Breast epithelium (tissue), 4 donors: ENCODE measurements around the gene KRT4. TPM values are rescaled to one million over a fixed set of nuclear protein-coding genes. Genes with fewer than 3 reads are reported as not detected.

Experiments
- DNase-seq, 2 donors: peaks; one replicate each; pipeline ENCODE4 v3.0.0-alpha.2; 2019; ENCODE audit warnings: low spot score in 2 of 2
- H3K27ac ChIP-seq, 2 donors: fragments of 200-600 bp; sonication (generic) in 1 of 2; one replicate each; pipeline ENCODE4 v1.5.1; 2016 to 2019; ENCODE audit warnings: mild to moderate bottlenecking in 1 of 2
- H3K27me3 ChIP-seq, 2 donors: fragments of 200-600 bp; sonication (generic) in 1 of 2; one replicate each; pipeline versions ENCODE4 v1.5.1 to v1.6.0; 2017 to 2019; ENCODE audit warnings: control low read depth in 1 of 2, mild to moderate bottlenecking in 1 of 2
- H3K36me3 ChIP-seq: fragments of 200-600 bp; one replicate; pipeline ENCODE4 v1.5.1; 2019
- H3K4me1 ChIP-seq, 2 donors: fragments of 200-600 bp; sonication (generic); one replicate each; pipeline ENCODE4 v1.5.1; 2016 to 2019; ENCODE audit warnings: control low read depth in 1 of 2
- H3K4me3 ChIP-seq, 3 donors: fragments of 200-600 bp; sonication (generic); 1 replicate in 2 of 3; 2 replicates in 1 of 3; pipeline ENCODE4 v1.5.1; 2016 to 2019; ENCODE audit warnings: mild to moderate bottlenecking in 3 of 3, moderate library complexity in 2 of 3
- H3K9me3 ChIP-seq, 2 donors: fragments of 200-600 bp; sonication (generic) in 1 of 2; one replicate each; pipeline ENCODE4 v1.5.1; 2016 to 2019; ENCODE audit warnings: control low read depth in 1 of 2
- CTCF ChIP-seq, 3 donors: fragments of 450-650 bp; IDR thresholded peaks; one replicate each; pipeline ENCODE4 v1.5.1; 2016 to 2017; ENCODE audit warnings: antibody characterized with exemption in 3 of 3, mild to moderate bottlenecking in 3 of 3, moderate library complexity in 3 of 3
- POLR2A ChIP-seq: fragments of 450-650 bp; IDR thresholded peaks from one replicate; pipeline ENCODE4 v1.6.1; 2016; ENCODE audit warnings: antibody characterized with exemption, mild to moderate bottlenecking, moderate library complexity
- POLR2AphosphoS5 ChIP-seq, 3 donors: sonication (generic); formaldehyde crosslinking; IDR thresholded peaks; one replicate each; pipeline ENCODE4 v1.6.1; 2017; ENCODE audit warnings: antibody characterized with exemption in 3 of 3
- intact Hi-C: fragments of 100-400 bp; cut with DNase I; formaldehyde crosslinking; loops from one replicate; pipeline ENCODE4 v1.15.1; 2023; ENCODE audit warnings: low total_unique reads
- total RNA-seq, 3 donors: library from RNA; depleted of rRNA; stranded (reverse); fragments of >200 nt; gene quantifications; one replicate each; pipeline ENCODE4 v1.1.0, GENCODE V29; 2016

The KRT4 gene
- total RNA-seq, 3 donors from 2014 or later: 0.33 TPM; not detected in 2

DNA sequence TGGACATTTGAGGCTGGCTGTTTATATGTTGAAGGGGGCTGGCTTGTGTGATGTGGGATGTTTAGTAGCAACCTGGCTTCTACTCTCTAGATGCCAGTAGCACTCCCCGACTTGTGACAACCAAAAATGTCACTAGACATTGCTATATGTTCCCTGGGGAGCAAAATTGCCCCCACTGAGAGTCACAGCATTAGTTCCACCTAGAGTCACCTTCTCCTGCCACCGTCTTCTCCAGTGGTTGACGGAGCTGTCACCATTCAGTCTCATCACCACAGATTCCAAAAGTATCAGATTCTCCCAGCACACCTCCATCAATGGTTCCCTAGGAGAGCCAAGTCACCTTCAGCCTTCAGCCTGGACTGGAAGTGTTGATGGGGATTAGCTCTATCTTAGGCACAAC, 29.0 kb downstream of the KRT4 start:
- DNase-seq: no peak
- H3K27me3 ChIP-seq: peaks cover 0 to 4% of the 10 kb centered on the region in 2 donors
- no peak overlapping the region for H3K4me3 ChIP-seq
- no peaks in the 10 kb centered on the region for H3K36me3 ChIP-seq
- H3K27ac ChIP-seq: no peak overlapping the region
- intact Hi-C loops: no loop called here
- no peaks in the 10 kb centered on the region for H3K9me3 ChIP-seq
- TF ChIP-seq POLR2AphosphoS5 (IDR thresholded peaks at IDR 0.05) (no peak), POLR2A (no peak), CTCF (IDR thresholded peaks at IDR 0.05) (no peak)
- no peaks in the 10 kb centered on the region for H3K4me1 ChIP-seq

GRCh38 chr12:52783563-52784316, 30.2 kb downstream of the KRT4 start:
- Histone ChIP-seq H3K27ac (no peak overlapping the region), H3K9me3 (no peaks in the 10 kb centered on the region), H3K27me3 (peaks cover 0 to 4% of the 10 kb centered on the region in 2 donors), H3K4me3 (no peak overlapping the region), H3K36me3 (no peaks in the 10 kb centered on the region), H3K4me1 (no peaks in the 10 kb centered on the region)
- intact Hi-C loops: no loop called here
- TF ChIP-seq POLR2AphosphoS5 (IDR thresholded peaks at IDR 0.05): no peak
- TF ChIP-seq CTCF (IDR thresholded peaks at IDR 0.05): no peak
- no peak for TF ChIP-seq POLR2A
- DNase-seq: no peak

DNA sequence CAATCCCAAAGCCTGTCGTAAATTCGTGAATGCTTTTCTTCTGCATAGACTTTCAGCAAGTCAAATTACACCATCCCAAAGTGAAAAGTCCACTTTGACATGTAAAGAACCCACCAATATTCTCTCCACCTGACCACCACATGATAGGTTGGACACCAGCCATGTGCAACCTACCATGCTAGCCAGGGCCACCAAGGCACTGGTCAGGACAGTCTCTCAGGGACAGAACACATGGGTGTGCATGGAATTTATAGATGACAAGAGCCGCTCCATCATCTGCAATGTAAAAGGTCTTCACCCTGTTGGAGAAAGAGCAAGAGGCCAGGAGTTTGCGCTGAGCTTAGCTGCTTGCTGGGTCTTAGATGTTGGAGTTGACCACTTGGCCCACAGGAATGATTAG, 31.4 kb downstream of the KRT4 start:
- no peak overlapping the region for H3K27ac ChIP-seq
- H3K4me1 ChIP-seq: no peaks in the 10 kb centered on the region
- H3K9me3 ChIP-seq: no peaks in the 10 kb centered on the region
- TF ChIP-seq CTCF (IDR thresholded peaks at IDR 0.05) (no peak), POLR2A (no peak), POLR2AphosphoS5 (IDR thresholded peaks at IDR 0.05) (no peak)
- intact Hi-C loops: no loop called here
- H3K4me3 ChIP-seq: no peak overlapping the region
- peaks cover 0 to 4% of the 10 kb centered on the region in 2 donors for H3K27me3 ChIP-seq
- no peaks in the 10 kb centered on the region for H3K36me3 ChIP-seq
- DNase-seq: no peak

DNA sequence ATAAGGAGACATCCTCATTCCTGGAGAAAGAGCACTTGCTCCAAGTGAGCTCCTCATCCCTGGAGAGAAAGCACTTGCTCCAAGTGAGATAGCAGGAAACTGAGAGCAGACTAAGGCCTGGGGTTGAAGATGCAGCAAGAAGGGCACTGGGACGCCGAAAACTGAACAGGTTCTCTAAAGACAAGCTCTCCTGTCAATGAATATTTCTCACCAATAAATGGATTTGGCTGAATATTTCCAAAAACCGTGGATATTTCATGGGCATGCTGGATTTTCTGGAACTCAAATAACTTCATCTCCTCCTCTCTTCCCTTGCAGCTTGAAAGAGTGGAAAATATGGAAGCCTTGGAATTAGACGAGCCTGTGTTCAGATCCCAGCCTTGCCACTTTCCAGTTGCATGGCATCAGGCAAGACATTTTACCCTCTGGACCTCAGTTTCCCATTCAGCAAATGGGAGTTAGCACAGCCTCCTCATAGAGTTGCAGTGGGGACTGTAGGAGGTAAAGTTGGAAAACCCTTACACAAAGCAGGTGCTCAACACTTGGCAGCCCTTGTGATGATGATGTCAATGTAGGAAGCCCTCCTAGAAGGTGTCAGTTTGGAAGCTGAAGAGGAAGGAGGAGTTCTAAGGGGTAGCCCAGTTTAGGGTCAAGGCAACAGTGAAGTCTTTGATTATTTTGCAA, 32.4 kb downstream of the KRT4 start:
- intact Hi-C loops: no loop called here
- H3K4me3 ChIP-seq: no peak overlapping the region
- TF ChIP-seq POLR2AphosphoS5 (IDR thresholded peaks at IDR 0.05) (no peak), POLR2A (no peak), CTCF (IDR thresholded peaks at IDR 0.05) (no peak)

GRCh38 chr12:52779914-52780313, 34.0 kb downstream of the KRT4 start:
- H3K9me3 ChIP-seq: no peaks in the 10 kb centered on the region
- no peak overlapping the region for H3K4me3 ChIP-seq
- H3K4me1 ChIP-seq: no peaks in the 10 kb centered on the region
- no peaks in the 10 kb centered on the region for H3K36me3 ChIP-seq
- intact Hi-C loops: no loop called here
- DNase-seq: no peak
- H3K27ac ChIP-seq: no peak overlapping the region
- no peak for TF ChIP-seq CTCF (IDR thresholded peaks at IDR 0.05)
- TF ChIP-seq POLR2AphosphoS5 (IDR thresholded peaks at IDR 0.05): no peak
- H3K27me3 ChIP-seq: no peaks in the 10 kb centered on the region

More for the DNA sequence above, 32.4 kb downstream of the KRT4 start:
- H3K27ac ChIP-seq: no peak overlapping the region
- no peaks in the 10 kb centered on the region for H3K9me3 ChIP-seq
- no peaks in the 10 kb centered on the region for H3K36me3 ChIP-seq
- H3K27me3 ChIP-seq: peaks cover 0 to 4% of the 10 kb centered on the region in 2 donors
- DNase-seq: no peak
- H3K4me1 ChIP-seq: no peaks in the 10 kb centered on the region
